Type B pancreatic cell (in vitro differentiated cells): Measurements from ENCODE around the gene KCTD2. TPM values are rescaled to one million over a fixed set of nuclear protein-coding genes. Genes with fewer than 3 reads are reported as not detected.

Source experiments
- DNase-seq: peaks from one replicate; pipeline ENCODE4 v3.0.0; 2021; ENCODE audit warnings: mixed read lengths; ENCODE audit not compliant: unreplicated experiment; ENCODE audit errors: extremely low spot score
- H3K27ac Mint-ChIP-seq: 2 replicates; pipeline ENCODE4 v1.8.0; 2021; ENCODE audit warnings: mild to moderate bottlenecking, mixed read lengths
- H3K27me3 Mint-ChIP-seq: 2 replicates; pipeline ENCODE4 v1.8.0; 2021; ENCODE audit warnings: mixed read lengths
- H3K36me3 Mint-ChIP-seq: 2 replicates; pipeline ENCODE4 v1.8.0; 2021; ENCODE audit warnings: mixed read lengths
- H3K4me1 Mint-ChIP-seq: one replicate; pipeline ENCODE4 v1.8.0; 2021; ENCODE audit warnings: mixed read lengths; ENCODE audit not compliant: unreplicated experiment
- H3K4me3 Mint-ChIP-seq: 2 replicates; pipeline ENCODE4 v1.8.0; 2021; ENCODE audit warnings: mild to moderate bottlenecking, mixed read lengths
- H3K9me3 Mint-ChIP-seq: 2 replicates; pipeline ENCODE4 v1.8.0; 2021; ENCODE audit warnings: mixed read lengths
- total RNA-seq: library from RNA; stranded (reverse); gene quantifications from 2 replicates; pipeline ENCODE4 v1.2.1, GENCODE V29; 2021; ENCODE audit warnings: low replicate concordance
- TF ChIP-seq, protein P1 (sequence below): fragments of 200-600 bp; sonication (generic); conservative IDR thresholded peaks from 2 replicates; pipeline ENCODE4 v1.5.0; 2021; ENCODE audit warnings: antibody characterized with exemption, mild to moderate bottlenecking

The KCTD2 gene
- total RNA-seq, 1 donor from 2014 or later, result 26.1 TPM

- no peak for DNase-seq
Observed at GRCh38 chr17:75078284-75079022, 31.4 kb downstream of the KCTD2 start.

DNA sequence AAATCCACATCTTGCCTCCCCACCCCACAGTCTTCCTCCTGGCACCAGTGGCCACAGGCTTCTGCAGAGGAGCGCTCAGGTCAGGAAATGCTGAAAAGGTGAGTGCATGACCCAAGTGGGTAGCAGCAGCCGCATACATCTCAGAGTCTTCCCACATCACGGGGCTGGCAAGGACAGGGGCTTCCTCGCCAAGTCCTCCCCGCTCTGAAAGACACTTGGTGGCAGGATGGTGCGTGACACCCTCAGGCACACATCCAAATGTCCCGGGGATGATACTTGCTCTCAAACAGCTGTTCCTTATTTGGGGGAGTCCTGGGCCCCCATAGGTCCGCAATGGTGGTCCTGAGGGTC lies 32.0 kb downstream of the KCTD2 start:
- Mint-ChIP-seq H3K9me3 (no peaks in the 10 kb centered on the region), H3K4me3 (no peak overlapping the region), H3K27me3 (no peaks in the 10 kb centered on the region), H3K4me1 (peaks cover 15% of the 10 kb centered on the region), H3K36me3 (no peaks in the 10 kb centered on the region), H3K27ac (peak overlapping the region; percentile 51)
- no peak for DNase-seq
- TF ChIP-seq, protein P1, sequence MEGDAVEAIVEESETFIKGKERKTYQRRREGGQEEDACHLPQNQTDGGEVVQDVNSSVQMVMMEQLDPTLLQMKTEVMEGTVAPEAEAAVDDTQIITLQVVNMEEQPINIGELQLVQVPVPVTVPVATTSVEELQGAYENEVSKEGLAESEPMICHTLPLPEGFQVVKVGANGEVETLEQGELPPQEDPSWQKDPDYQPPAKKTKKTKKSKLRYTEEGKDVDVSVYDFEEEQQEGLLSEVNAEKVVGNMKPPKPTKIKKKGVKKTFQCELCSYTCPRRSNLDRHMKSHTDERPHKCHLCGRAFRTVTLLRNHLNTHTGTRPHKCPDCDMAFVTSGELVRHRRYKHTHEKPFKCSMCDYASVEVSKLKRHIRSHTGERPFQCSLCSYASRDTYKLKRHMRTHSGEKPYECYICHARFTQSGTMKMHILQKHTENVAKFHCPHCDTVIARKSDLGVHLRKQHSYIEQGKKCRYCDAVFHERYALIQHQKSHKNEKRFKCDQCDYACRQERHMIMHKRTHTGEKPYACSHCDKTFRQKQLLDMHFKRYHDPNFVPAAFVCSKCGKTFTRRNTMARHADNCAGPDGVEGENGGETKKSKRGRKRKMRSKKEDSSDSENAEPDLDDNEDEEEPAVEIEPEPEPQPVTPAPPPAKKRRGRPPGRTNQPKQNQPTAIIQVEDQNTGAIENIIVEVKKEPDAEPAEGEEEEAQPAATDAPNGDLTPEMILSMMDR, result no peak

More at GRCh38 chr17:75078284-75079022, 31.4 kb downstream of the KCTD2 start:
- H3K4me1 Mint-ChIP-seq, result peaks cover 10% of the 10 kb centered on the region
- no peaks in the 10 kb centered on the region for H3K9me3 Mint-ChIP-seq
- no peaks in the 10 kb centered on the region for H3K27me3 Mint-ChIP-seq
- no peak overlapping the region for H3K4me3 Mint-ChIP-seq
- TF ChIP-seq, protein P1, result no peak
- H3K36me3 Mint-ChIP-seq, result no peaks in the 10 kb centered on the region
- peak overlapping the region; percentile 51 for H3K27ac Mint-ChIP-seq

- Mint-ChIP-seq H3K27ac (peak overlapping the region; percentile 18), H3K27me3 (no peaks in the 10 kb centered on the region), H3K36me3 (no peaks in the 10 kb centered on the region), H3K9me3 (no peaks in the 10 kb centered on the region), H3K4me1 (peaks cover 30% of the 10 kb centered on the region), H3K4me3 (no peak overlapping the region)
- DNase-seq, result no peak
- TF ChIP-seq, protein P1, result no peak
Observed at GRCh38 chr17:75081611-75082540, 34.9 kb downstream of the KCTD2 start.

GRCh38 chr17:75082683-75083082 lies 35.7 kb downstream of the KCTD2 start:
- TF ChIP-seq, protein P1, result no peak
- Mint-ChIP-seq H3K27me3 (no peaks in the 10 kb centered on the region), H3K9me3 (no peaks in the 10 kb centered on the region), H3K4me1 (peaks cover 31% of the 10 kb centered on the region), H3K36me3 (no peaks in the 10 kb centered on the region), H3K4me3 (no peak overlapping the region), H3K27ac (peak overlapping the region; percentile 18)
- DNase-seq, result no peak

DNA sequence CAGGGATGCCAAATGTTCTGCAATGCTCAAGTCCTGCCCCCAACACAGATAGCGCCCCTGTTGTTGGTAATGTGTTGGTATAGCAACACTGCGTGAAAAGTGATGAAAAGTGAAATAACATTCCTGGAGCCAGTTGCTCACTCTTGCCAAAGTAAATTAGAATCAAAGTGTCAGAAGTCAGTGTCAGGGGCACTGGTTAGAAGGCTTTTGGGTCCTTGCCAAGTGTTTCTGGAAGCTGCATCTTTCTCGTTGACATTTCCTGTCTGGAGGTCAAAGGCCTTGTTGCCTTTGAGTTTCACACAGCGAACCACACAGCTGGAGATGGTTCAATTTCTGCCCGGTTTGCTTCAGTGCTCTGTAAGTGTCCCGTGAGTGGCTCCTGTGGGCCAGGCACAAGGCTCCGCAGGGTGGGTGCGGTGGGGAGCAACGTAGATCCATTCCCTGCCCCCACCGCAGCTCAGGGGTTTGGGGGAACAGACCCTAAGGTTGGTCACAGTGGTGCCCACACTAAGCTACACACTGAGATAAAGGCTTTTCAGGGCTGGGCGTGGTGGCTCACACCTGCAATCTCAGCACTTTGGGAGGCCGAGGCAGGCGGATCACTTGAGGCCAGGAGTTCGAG lies 37.1 kb downstream of the KCTD2 start:
- H3K4me1 Mint-ChIP-seq, result peaks cover 30% of the 10 kb centered on the region
- TF ChIP-seq, protein P1, result no peak
- peak overlapping the region; percentile 39 for H3K4me3 Mint-ChIP-seq
- no peak for DNase-seq
- H3K36me3 Mint-ChIP-seq, result no peaks in the 10 kb centered on the region
- H3K27me3 Mint-ChIP-seq, result no peaks in the 10 kb centered on the region
- H3K9me3 Mint-ChIP-seq, result no peaks in the 10 kb centered on the region
- peak overlapping the region; percentile 89 for H3K27ac Mint-ChIP-seq
